GM12878 (cell line): ENCODE measurements around the gene IL17RA.
"Not testable (repeated sequence)": the region's sequence is repeated elsewhere in the genome, so short reads cannot be mapped to it uniquely, and the experiment has no call there.

Experiments used
- CTCF ChIP-seq, 3 experiments: IDR thresholded peaks in 2 of 3; conservative IDR thresholded peaks in 1 of 3; 2 replicates each; pipeline ENCODE4 v1.5.1; 2011; ENCODE audit warnings: low read depth in 3 of 3, low read length in 3 of 3, mild to moderate bottlenecking in 3 of 3, control low read depth in 2 of 3, moderate library complexity in 2 of 3, inconsistent platforms in 1 of 3, mixed read lengths in 1 of 3; ENCODE audit not compliant: control insufficient read depth in 2 of 3, insufficient read depth in 1 of 3; ENCODE audit errors: extremely low read depth in 1 of 3
- POLR2AphosphoS5 ChIP-seq: IDR thresholded peaks from 2 replicates; pipeline ENCODE4 v1.6.1; 2011; ENCODE audit warnings: mild to moderate bottlenecking, low read length, inconsistent platforms
- SRF ChIP-seq, 2 experiments: IDR thresholded peaks; 2 replicates each; pipeline ENCODE4 v1.6.1; 2011; ENCODE audit warnings: low read depth in 2 of 2, low read length in 2 of 2, mild to moderate bottlenecking in 1 of 2, moderate library complexity in 1 of 2
- SUPT20H ChIP-seq: IDR thresholded peaks from 2 replicates; pipeline ENCODE4 v1.6.1; 2011; ENCODE audit warnings: low read depth, mild to moderate bottlenecking, low read length, moderate library complexity, borderline replicate concordance; ENCODE audit not compliant: control insufficient read depth

GRCh38 chr22:17036842-17037711 lies 47.7 kb upstream of the IL17RA start:
- TF ChIP-seq SRF (IDR thresholded peaks at IDR 0.05; ENCODE audit: low read depth in 2 of 2, low read length in 2 of 2); CTCF (IDR thresholded peaks at IDR 0.05 in 2 of 3, conservative IDR thresholded peaks at IDR 0.05 in 1 of 3; ENCODE audit: control insufficient read depth in 2 of 3, extremely low read depth in 1 of 3, insufficient read depth in 1 of 3, low read depth in 3 of 3, low read length in 3 of 3); POLR2AphosphoS5; SUPT20H: not testable (repeated sequence)
